B cell (primary cell): ENCODE data around the gene PTCRA. TPM values are rescaled to one million over a fixed set of nuclear protein-coding genes. Genes with fewer than 3 reads are reported as not detected.

ENCODE experiments used
- ATAC-seq: fragments of 200-7000 bp; cut with Tn5 transposase; one replicate; pipeline ENCODE4 v1.10.0; 2021; ENCODE audit warnings: low read depth, mild to moderate bottlenecking, moderate number of reproducible peaks, moderate library complexity
- CTCF ChIA-PET: fragments of 350-600 bp; sonication (Branson Sonifier 250); formaldehyde crosslinking; loops from one replicate; lab custom pipeline; 2021; ENCODE audit warnings: antibody characterized with exemption, inconsistent platforms; lab: Charles Lee
- POLR2A ChIA-PET: fragments of 350-600 bp; sonication (Branson Sonifier 250); formaldehyde crosslinking; loops from one replicate; lab custom pipeline; 2021; ENCODE audit warnings: antibody characterized with exemption; lab: Charles Lee
- DNase-seq: peaks from one replicate; pipeline ENCODE4 v3.0.0; 2013
- H2AFZ ChIP-seq: 2 replicates; pipeline ENCODE4 v1.6.1; 2012; ENCODE audit warnings: mild to moderate bottlenecking, low read depth, low read length; ENCODE audit not compliant: insufficient read depth, poor library complexity, severe bottlenecking
- H3K27ac ChIP-seq, 2 donors: 1 replicate in 1 of 2; 2 replicates in 1 of 2; pipeline ENCODE4 v1.5.1; 2012 to 2013; ENCODE audit warnings: low read length in 2 of 2, mild to moderate bottlenecking in 2 of 2, moderate library complexity in 1 of 2
- H3K27me3 ChIP-seq, 4 experiments: fragments of 200-600 bp in 1 of 4; sonication (generic) in 1 of 4; replicated peaks in 1 of 4; 1 replicate in 2 of 4; 2 replicates in 2 of 4; pipeline versions ENCODE4 v1.6.1 to v1.7.0; 2013 to 2016; ENCODE audit warnings: low read length in 3 of 4, mild to moderate bottlenecking in 2 of 4, mixed read lengths in 1 of 4, moderate library complexity in 1 of 4; ENCODE audit not compliant: insufficient read depth in 4 of 4, control insufficient read depth in 3 of 4; ENCODE audit errors: control extremely low read depth in 1 of 4
- H3K36me3 ChIP-seq, 2 experiments: replicated peaks in 1 of 2; 1 replicate in 1 of 2; 2 replicates in 1 of 2; pipeline versions ENCODE4 v1.6.1 to v1.7.1; 2013; ENCODE audit warnings: low read length in 1 of 2; ENCODE audit not compliant: insufficient read depth in 2 of 2, control insufficient read depth in 1 of 2; ENCODE audit errors: control extremely low read depth in 1 of 2, extremely low read depth in 1 of 2
- H3K4me1 ChIP-seq, 2 donors: fragments of 200-600 bp in 1 of 2; sonication (generic) in 1 of 2; 1 replicate in 1 of 2; 2 replicates in 1 of 2; pipeline versions ENCODE4 v1.5.1 to v1.6.1; 2013 to 2017; ENCODE audit warnings: low read length in 2 of 2; ENCODE audit not compliant: control insufficient read depth in 2 of 2, insufficient read depth in 2 of 2
- H3K4me2 ChIP-seq: replicated peaks from 2 replicates; pipeline ENCODE3; 2012; ENCODE audit warnings: mild to moderate bottlenecking, low read depth, low read length; ENCODE audit not compliant: poor library complexity, severe bottlenecking
- H3K4me3 ChIP-seq, 5 experiments: fragments of 200-600 bp in 1 of 5; sonication (generic) in 1 of 5; 1 replicate in 3 of 5; 2 replicates in 2 of 5; pipeline versions ENCODE4 v1.5.1 to v1.7.0; 2011 to 2016; ENCODE audit warnings: low read length in 4 of 5, mild to moderate bottlenecking in 4 of 5, low read depth in 2 of 5, control low read depth in 1 of 5, moderate library complexity in 1 of 5; ENCODE audit not compliant: insufficient read depth in 1 of 5; ENCODE audit errors: control extremely low read depth in 1 of 5, extremely low read depth in 1 of 5
- H3K79me2 ChIP-seq: fragments of 200-600 bp; sonication (generic); one replicate; pipeline ENCODE4 v1.6.0; 2016; ENCODE audit warnings: low read length; ENCODE audit not compliant: control insufficient read depth, insufficient read depth
- H3K9ac ChIP-seq: fragments of 200-600 bp; sonication (generic); 2 replicates; pipeline ENCODE4 v1.6.1; 2017; ENCODE audit warnings: mild to moderate bottlenecking, low read length, moderate library complexity
- H3K9me3 ChIP-seq, 3 donors: one replicate each; pipeline versions ENCODE4 v1.6.1 to v1.7.1; 2013; ENCODE audit warnings: low read length in 2 of 3; ENCODE audit not compliant: control insufficient read depth in 2 of 3, insufficient read depth in 1 of 3; ENCODE audit errors: control extremely low read depth in 1 of 3
- H4K20me1 ChIP-seq: 2 replicates; pipeline ENCODE4 v1.6.0; 2012; ENCODE audit warnings: mild to moderate bottlenecking, low read length; ENCODE audit not compliant: insufficient read depth, control insufficient read depth, poor library complexity, severe bottlenecking
- H3K27ac Mint-ChIP-seq: one replicate; pipeline ENCODE4 v1.8.0; 2021; ENCODE audit warnings: mixed read lengths
- H3K27me3 Mint-ChIP-seq: one replicate; pipeline ENCODE4 v1.8.0; 2021; ENCODE audit warnings: mixed read lengths
- H3K4me1 Mint-ChIP-seq: one replicate; pipeline ENCODE4 v1.8.0; 2021; ENCODE audit warnings: mixed read lengths
- H3K4me3 Mint-ChIP-seq: one replicate; pipeline ENCODE4 v1.8.0; 2021; ENCODE audit warnings: mixed read lengths
- H3K9me3 Mint-ChIP-seq: one replicate; pipeline ENCODE4 v1.8.0; 2022; ENCODE audit warnings: mixed read lengths; ENCODE audit not compliant: insufficient read depth
- CTCF ChIP-seq: fragments of 200-600 bp; IDR thresholded peaks from one replicate; pipeline ENCODE4 v1.8.0; 2022; ENCODE audit warnings: antibody characterized with exemption, mild to moderate bottlenecking
- EZH2 ChIP-seq: IDR thresholded peaks from 2 replicates; pipeline ENCODE4 v1.6.1; 2012; ENCODE audit warnings: borderline replicate concordance, low read depth, mild to moderate bottlenecking, moderate library complexity, low read length; ENCODE audit not compliant: insufficient read depth, poor library complexity, severe bottlenecking
- WGBS: methylation state at CpG from one replicate; pipeline ENCODE4 v1.1.5; 2013; ENCODE audit warnings: missing lambda C conversion rate; ENCODE audit not compliant: insufficient coverage; 5-methylcytosine and 5-hydroxymethylcytosine counted together
- intact Hi-C: fragments of 100-400 bp; cut with micrococcal nuclease; formaldehyde crosslinking; loops from one replicate; pipeline ENCODE4 v1.10.0; 2022
- polyA plus RNA-seq: library from polyadenylated mRNA; depleted of rRNA; stranded (reverse); fragments of >200 nt; gene quantifications from 2 replicates; pipeline ENCODE4 v1.2.3, GENCODE V29; 2012
- total RNA-seq, 2 donors: library from RNA; stranded (reverse); fragments of 120-200 nt in 1 of 2; gene quantifications; 1 replicate in 1 of 2; 2 replicates in 1 of 2; pipeline versions ENCODE4 v1.2.3 to v1.2.4, GENCODE V29; 2013 to 2022

Gene PTCRA
- total and polyA plus RNA-seq, 2 donors (not counting 1 experiment from before 2014, with no cell fraction given) = not detected

GRCh38 chr6:42923666-42924065 lies 7.8 kb downstream of the PTCRA start:
- no peak overlapping the region for H3K27ac ChIP-seq
- peaks cover 7 to 18% of the 10 kb centered on the region in 2 donors for H3K4me1 ChIP-seq
- no peaks in the 10 kb centered on the region for H3K27me3 ChIP-seq
- TF ChIP-seq EZH2 (no peak), CTCF (no peak)
- POLR2A ChIA-PET = no interaction called here
- H3K79me2 ChIP-seq = peaks cover 9% of the 10 kb centered on the region
- Mint-ChIP-seq H3K9me3 (no peaks in the 10 kb centered on the region), H3K4me3 (no peak overlapping the region), H3K27me3 (no peaks in the 10 kb centered on the region), H3K4me1 (peaks cover 16% of the 10 kb centered on the region), H3K27ac (peak overlapping the region; percentile 2)
- DNase-seq (no peak), ATAC-seq (no peak)
- no peak overlapping the region for H3K9ac ChIP-seq
- intact Hi-C loops = loop anchor here (10.0 kb wide), 1 partner anchor 591 kb away; the partner anchor contains the start of genes LRRC73, POLR1C and YIPF3
- WGBS = 92% methylated on average over 2 of the region's 2 CpGs
- H3K9me3 ChIP-seq = no peaks in the 10 kb centered on the region
- H3K36me3 ChIP-seq = no peaks in the 10 kb centered on the region
- CTCF ChIA-PET = no interaction called here
- H3K4me2 ChIP-seq = no peak overlapping the region
- no peak overlapping the region for H3K4me3 ChIP-seq
- H2AFZ ChIP-seq = no peak overlapping the region
- H4K20me1 ChIP-seq = no peaks in the 10 kb centered on the region

- H3K9ac ChIP-seq = no peak overlapping the region
- no peak for DNase-seq
- peaks cover 8 to 22% of the 10 kb centered on the region in 2 donors for H3K4me1 ChIP-seq
- no peaks in the 10 kb centered on the region for H3K36me3 ChIP-seq
- peaks cover 9% of the 10 kb centered on the region for H3K79me2 ChIP-seq
- H2AFZ ChIP-seq = no peak overlapping the region
- H4K20me1 ChIP-seq = peaks cover 6% of the 10 kb centered on the region
- no peak overlapping the region for H3K4me3 ChIP-seq
- ATAC-seq = no peak
- Mint-ChIP-seq H3K27me3 (no peaks in the 10 kb centered on the region), H3K4me3 (no peak overlapping the region), H3K9me3 (no peaks in the 10 kb centered on the region), H3K4me1 (peaks cover 20% of the 10 kb centered on the region), H3K27ac (peak overlapping the region; percentile 63)
- no peaks in the 10 kb centered on the region for H3K9me3 ChIP-seq
- intact Hi-C loops = loop anchor here (5.0 to 10.0 kb wide), 2 partner anchors 33 to 589 kb away; partner anchors contain the start of genes LRRC73, POLR1C and YIPF3
- TF ChIP-seq CTCF (no peak), EZH2 (no peak)
- ChIA-PET CTCF (interaction anchor here (1.1 kb wide), 1 partner anchor 218 kb away, joined by 3 read pairs; no protein-coding TSS in a partner anchor), POLR2A (interaction anchor here (1.0 kb wide), 1 partner anchor 24 kb away, joined by 3 read pairs; no protein-coding TSS in a partner anchor)
- no peak overlapping the region for H3K27ac ChIP-seq
- WGBS = 93% methylated on average over 13 of the region's 23 CpGs
- no peaks in the 10 kb centered on the region for H3K27me3 ChIP-seq
- H3K4me2 ChIP-seq = no peak overlapping the region
These were observed 9.5 kb downstream of the PTCRA start for GRCh38 chr6:42925248-42925857.
